ENCODE results near the gene DDX54.

DDX54 gene

DNA sequence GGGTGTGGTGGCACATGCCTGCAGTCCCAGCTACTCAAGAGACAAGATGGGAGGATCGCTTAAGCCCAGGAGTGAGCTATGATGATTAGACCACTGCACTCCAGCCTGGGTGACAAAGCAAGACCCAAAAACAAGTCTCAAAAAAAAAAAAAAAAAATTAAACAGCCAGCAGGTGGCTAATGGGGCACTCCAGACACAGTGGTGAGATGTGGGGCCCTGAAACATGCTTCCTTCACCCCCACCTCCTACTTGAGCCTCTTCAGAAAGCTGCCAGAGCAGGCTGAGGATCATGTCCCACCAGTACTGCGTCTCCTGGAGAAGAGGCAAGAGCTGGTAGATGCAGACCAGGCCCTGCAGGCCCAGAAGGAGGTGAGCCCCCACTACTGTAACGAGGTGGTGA is 33.6 kb downstream of the DDX54 start:
- no peaks in the 10 kb centered on the region for H3K9me3 ChIP-seq (ENCODE audit: insufficient read depth, low read depth, low read length)
- no peaks in the 10 kb centered on the region for H3K4me1 ChIP-seq (ENCODE audit: insufficient read depth, low read length, poor library complexity, severe bottlenecking)
- no peaks in the 10 kb centered on the region for H4K20me1 ChIP-seq (ENCODE audit: insufficient read depth, low read length, poor library complexity, severe bottlenecking)
- H3K4me2 ChIP-seq (ENCODE audit: low read depth, low read length, poor library complexity, severe bottlenecking): no peak overlapping the region
- H3K9me2 ChIP-seq (replicated peaks; ENCODE audit: low read depth, low read length): no peaks in the 10 kb centered on the region
- no peaks in the 10 kb centered on the region for H3F3A ChIP-seq (ENCODE audit: low read depth)
- H3K27me3 ChIP-seq (ENCODE audit: insufficient read depth, low read length, poor library complexity, severe bottlenecking): no peaks in the 10 kb centered on the region
- H3K36me3 ChIP-seq (ENCODE audit: insufficient read depth, low read length): no peaks in the 10 kb centered on the region
- no peak overlapping the region for H2AFZ ChIP-seq (ENCODE audit: low read length)
- no peaks in the 10 kb centered on the region for H3K79me2 ChIP-seq (ENCODE audit: insufficient read depth, low read length)
- no peak overlapping the region for H3K4me3 ChIP-seq (ENCODE audit: low read length, poor library complexity, severe bottlenecking)
- H3K9ac ChIP-seq (ENCODE audit: low read depth, low read length, poor library complexity, severe bottlenecking): no peak overlapping the region
- TF ChIP-seq EZH2phosphoT487 (IDR thresholded peaks at IDR 0.05; ENCODE audit: borderline replicate concordance): no peak
- TF ChIP-seq, protein P1, sequence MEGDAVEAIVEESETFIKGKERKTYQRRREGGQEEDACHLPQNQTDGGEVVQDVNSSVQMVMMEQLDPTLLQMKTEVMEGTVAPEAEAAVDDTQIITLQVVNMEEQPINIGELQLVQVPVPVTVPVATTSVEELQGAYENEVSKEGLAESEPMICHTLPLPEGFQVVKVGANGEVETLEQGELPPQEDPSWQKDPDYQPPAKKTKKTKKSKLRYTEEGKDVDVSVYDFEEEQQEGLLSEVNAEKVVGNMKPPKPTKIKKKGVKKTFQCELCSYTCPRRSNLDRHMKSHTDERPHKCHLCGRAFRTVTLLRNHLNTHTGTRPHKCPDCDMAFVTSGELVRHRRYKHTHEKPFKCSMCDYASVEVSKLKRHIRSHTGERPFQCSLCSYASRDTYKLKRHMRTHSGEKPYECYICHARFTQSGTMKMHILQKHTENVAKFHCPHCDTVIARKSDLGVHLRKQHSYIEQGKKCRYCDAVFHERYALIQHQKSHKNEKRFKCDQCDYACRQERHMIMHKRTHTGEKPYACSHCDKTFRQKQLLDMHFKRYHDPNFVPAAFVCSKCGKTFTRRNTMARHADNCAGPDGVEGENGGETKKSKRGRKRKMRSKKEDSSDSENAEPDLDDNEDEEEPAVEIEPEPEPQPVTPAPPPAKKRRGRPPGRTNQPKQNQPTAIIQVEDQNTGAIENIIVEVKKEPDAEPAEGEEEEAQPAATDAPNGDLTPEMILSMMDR (conservative IDR thresholded peaks at IDR 0.05; ENCODE audit: low read length): 0 out of 2 replicates have a peak, but pooled peaks have one; percentile 17

DNA sequence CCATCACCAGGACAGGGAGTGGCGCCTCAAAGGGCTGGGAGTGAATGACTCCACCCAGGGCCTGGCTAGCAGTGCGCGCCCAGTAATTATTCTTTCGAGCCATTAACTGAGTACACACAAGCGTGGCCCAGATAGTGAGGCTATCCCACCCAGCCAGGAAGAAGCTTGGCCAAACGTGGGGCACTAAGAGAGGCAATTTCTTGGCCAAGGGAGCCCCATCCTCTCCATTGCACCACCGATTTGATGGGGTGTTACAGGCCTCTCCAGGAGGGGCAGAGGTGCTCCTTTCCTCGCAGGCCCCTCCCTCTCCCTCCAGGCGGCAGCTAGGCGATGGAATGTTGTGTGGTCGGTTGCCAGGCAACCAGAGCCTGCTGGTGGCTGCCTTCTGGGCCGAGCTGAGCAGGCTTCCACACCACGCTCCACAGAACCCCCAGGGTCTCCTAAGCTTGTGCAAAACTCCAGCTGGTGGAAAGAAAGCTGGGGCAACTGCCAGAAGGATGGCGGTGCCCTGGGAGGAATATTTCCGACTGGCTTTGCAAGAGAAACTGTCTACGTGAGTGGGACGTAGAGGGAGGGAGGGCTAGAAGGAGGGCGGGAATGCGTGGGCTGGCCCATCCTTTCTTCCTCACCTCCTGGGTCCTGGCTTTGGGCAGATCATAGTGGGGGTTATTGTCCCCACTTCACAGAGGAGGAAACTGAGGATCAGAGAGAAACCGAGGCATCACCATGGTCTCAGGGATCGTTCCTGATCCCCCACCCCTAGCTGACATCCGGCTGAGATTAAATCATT is 35.7 kb downstream of the DDX54 start, which contains the start of gene CFAP73:
TSS of gene CFAP73 (plus strand) at position 364 of the 790 bp plus-strand sequence. CDS start at position 498, 134 bp downstream.
- no peaks in the 10 kb centered on the region for H3K27me3 ChIP-seq (ENCODE audit: insufficient read depth, low read length, poor library complexity, severe bottlenecking)
- no peak within 1 kb of the TSS for H3K9ac ChIP-seq (ENCODE audit: low read depth, low read length, poor library complexity, severe bottlenecking)
- no peaks in the 10 kb centered on the region for H3K9me3 ChIP-seq (ENCODE audit: insufficient read depth, low read depth, low read length)
- no peaks in the 10 kb centered on the region for H4K20me1 ChIP-seq (ENCODE audit: insufficient read depth, low read length, poor library complexity, severe bottlenecking)
- no peak within 1 kb of the TSS for H3K4me3 ChIP-seq (ENCODE audit: low read length, poor library complexity, severe bottlenecking)
- H3K36me3 ChIP-seq (ENCODE audit: insufficient read depth, low read length): no peaks in the 10 kb centered on the region
- H3F3A ChIP-seq (ENCODE audit: low read depth): no peaks in the 10 kb centered on the region
- no peak within 1 kb of the TSS for H2AFZ ChIP-seq (ENCODE audit: low read length)
- no peak within 1 kb of the TSS for H3K4me2 ChIP-seq (ENCODE audit: low read depth, low read length, poor library complexity, severe bottlenecking)
- no peaks in the 10 kb centered on the region for H3K79me2 ChIP-seq (ENCODE audit: insufficient read depth, low read length)
- H3K9me2 ChIP-seq (replicated peaks; ENCODE audit: low read depth, low read length): no peaks in the 10 kb centered on the region
- no peak for TF ChIP-seq EZH2phosphoT487 (IDR thresholded peaks at IDR 0.05; ENCODE audit: borderline replicate concordance)
- TF ChIP-seq, protein P1 (conservative IDR thresholded peaks at IDR 0.05; ENCODE audit: low read length): no peak
- no peaks in the 10 kb centered on the region for H3K4me1 ChIP-seq (ENCODE audit: insufficient read depth, low read length, poor library complexity, severe bottlenecking)

DNA sequence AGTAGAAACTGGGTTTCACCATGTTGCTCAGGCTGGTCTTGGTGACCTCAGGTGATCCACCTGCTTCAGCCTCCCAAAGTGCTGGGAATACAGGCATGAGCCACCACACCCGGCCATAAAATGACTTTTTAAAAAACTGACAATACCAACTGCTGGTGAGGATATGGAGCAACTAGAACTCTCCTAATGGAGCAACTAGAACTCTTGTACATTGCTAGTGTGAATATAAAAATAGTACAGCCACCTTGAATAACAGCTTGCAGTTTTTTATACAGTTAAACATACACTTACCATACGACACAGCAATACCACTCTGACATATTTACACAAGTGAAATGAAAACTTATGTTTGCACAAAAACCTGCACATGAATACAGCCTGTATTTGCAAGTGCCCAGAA is 38.3 kb downstream of the DDX54 start:
- Histone ChIP-seq H3K9me2 (replicated peaks; ENCODE audit: low read depth, low read length) (no peaks in the 10 kb centered on the region), H3K9ac (ENCODE audit: low read depth, low read length, poor library complexity, severe bottlenecking) (no peak overlapping the region), H3K9me3 (ENCODE audit: insufficient read depth, low read depth, low read length) (no peaks in the 10 kb centered on the region), H3K4me3 (ENCODE audit: low read length, poor library complexity, severe bottlenecking) (no peak overlapping the region), H3K4me1 (ENCODE audit: insufficient read depth, low read length, poor library complexity, severe bottlenecking) (no peaks in the 10 kb centered on the region), H3K4me2 (ENCODE audit: low read depth, low read length, poor library complexity, severe bottlenecking) (no peak overlapping the region), H3K27me3 (ENCODE audit: insufficient read depth, low read length, poor library complexity, severe bottlenecking) (no peaks in the 10 kb centered on the region), H3K36me3 (ENCODE audit: insufficient read depth, low read length) (no peaks in the 10 kb centered on the region), H2AFZ (ENCODE audit: low read length) (no peak overlapping the region), H4K20me1 (ENCODE audit: insufficient read depth, low read length, poor library complexity, severe bottlenecking) (no peaks in the 10 kb centered on the region), H3K79me2 (ENCODE audit: insufficient read depth, low read length) (no peaks in the 10 kb centered on the region), H3F3A (ENCODE audit: low read depth) (no peaks in the 10 kb centered on the region)
- no peak for TF ChIP-seq EZH2phosphoT487 (IDR thresholded peaks at IDR 0.05; ENCODE audit: borderline replicate concordance)
- TF ChIP-seq, protein P1 (conservative IDR thresholded peaks at IDR 0.05; ENCODE audit: low read length): no peak
